ENCODE measurements around the gene OSBPL7.

The OSBPL7 gene, protein sequence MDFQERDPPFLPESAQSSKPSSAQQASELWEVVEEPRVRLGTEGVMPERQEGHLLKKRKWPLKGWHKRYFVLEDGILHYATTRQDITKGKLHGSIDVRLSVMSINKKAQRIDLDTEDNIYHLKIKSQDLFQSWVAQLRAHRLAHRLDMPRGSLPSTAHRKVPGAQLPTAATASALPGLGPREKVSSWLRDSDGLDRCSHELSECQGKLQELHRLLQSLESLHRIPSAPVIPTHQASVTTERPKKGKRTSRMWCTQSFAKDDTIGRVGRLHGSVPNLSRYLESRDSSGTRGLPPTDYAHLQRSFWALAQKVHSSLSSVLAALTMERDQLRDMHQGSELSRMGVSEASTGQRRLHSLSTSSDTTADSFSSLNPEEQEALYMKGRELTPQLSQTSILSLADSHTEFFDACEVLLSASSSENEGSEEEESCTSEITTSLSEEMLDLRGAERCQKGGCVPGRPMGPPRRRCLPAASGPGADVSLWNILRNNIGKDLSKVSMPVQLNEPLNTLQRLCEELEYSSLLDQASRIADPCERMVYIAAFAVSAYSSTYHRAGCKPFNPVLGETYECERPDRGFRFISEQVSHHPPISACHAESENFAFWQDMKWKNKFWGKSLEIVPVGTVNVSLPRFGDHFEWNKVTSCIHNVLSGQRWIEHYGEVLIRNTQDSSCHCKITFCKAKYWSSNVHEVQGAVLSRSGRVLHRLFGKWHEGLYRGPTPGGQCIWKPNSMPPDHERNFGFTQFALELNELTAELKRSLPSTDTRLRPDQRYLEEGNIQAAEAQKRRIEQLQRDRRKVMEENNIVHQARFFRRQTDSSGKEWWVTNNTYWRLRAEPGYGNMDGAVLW

DNA sequence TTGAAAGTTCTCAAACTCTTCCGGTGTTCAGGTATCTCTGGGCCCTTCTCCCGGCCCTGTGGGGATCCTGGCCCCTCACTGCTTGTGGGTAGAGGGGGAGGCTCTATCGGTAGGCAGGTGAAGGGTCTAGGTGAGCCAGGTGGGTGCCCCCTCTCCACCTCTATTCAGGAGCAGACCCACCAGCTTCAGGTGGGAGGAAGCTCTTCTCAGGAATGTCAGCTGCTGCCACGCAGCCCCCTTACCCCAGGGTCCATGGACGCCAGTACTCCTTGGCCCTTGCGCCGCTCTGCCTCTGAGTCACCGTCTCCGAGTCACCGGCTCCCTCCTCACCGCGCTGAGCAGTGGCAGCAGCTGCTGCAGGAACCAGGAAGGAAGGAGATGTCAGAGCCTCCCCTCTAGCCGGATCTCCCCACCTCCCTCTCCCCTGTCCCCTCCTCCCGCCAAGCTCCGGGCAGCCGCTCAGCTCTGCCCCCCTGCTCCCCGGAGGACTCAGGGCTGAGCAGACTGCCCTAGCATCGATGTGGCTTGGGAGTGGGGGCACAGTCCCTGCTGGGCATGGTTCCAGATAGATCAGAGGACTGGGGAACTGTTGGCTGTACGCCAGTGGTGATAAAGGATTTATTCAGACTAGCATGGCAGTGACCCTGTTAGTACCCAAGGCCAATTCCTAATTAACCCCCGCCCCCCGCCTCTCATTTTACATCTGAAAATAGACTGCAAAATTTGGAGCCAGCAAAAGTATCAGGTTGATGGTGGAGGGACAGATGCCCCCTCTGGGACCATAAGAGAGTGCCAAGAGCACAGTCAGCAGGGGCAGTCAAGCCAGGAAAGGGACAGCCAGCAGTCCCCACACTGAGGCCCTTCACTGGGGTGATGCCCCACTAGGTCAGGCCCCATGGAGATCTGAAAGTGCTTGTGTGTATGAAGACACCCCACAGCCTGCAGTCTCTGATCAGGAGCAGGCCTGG, at the start of gene OSBPL7:
Gene OSBPL7, minus strand, starts transcription at position 371 of the 968 bp plus-strand sequence. CDS start 1,516 bp downstream, outside the sequence.
- peak; percentile 93 for DNase-seq (ENCODE audit: low read depth, low spot score)

DNA sequence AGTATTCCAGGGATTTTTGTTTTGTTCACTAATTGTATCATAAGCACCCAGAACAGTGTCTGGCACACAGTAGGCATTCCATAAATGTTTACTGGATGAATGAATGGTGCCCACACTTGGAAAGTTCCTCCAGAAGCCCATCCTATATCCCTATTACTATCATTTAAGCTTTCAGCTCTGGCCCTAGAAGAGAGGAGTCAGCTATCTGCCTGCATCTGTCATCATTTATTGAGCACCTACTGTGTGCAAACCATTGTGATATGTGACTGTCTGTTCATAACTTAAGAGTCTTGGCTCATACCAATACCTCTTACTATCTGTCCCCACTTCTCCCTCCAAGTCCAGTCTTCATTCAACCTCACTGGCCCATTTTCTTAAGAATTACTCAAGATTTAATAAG, 49.5 kb upstream of the OSBPL7 start:
- DNase-seq (ENCODE audit: low read depth, low spot score) = no peak

DNA sequence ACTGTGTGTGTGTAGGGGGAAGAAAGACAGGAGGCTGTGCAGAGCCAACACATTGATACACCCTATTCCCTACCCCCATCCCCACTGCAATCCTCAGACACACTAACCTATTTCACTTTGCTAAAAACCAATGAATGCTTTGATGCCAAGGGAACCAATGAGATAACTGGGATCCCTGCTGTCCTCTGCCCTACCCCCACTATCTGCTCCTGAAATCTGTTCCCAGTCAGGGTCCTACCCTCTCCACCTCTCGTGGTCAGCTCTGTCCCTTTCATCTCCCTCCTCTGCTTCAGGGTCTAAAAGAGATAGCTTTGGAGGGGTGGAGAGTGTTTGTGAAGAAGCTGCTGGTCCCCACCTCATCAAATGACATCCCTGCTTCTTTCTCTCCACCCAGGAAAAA, 48.5 kb upstream of the OSBPL7 start:
- DNase-seq (ENCODE audit: low read depth, low spot score) = no peak

DNA sequence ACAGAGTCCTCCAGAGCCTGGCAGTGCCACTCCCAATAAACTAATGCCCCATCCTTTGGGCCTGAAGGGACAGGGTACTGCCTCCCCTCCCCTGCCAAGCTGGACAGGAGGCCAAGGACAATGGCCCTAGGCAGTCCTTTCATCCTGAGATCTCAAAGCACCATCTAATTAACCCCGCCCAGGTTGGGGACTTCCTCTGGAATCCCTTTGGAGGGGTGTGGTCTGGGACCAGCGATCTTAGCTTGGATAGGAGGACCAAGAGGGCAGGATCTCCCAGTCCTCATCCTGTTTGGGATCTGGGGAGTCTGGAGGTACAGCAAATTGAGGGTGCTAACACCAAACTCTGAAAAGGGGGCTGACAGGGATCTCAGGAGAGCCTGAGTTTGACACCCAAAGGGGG, 47.5 kb upstream of the OSBPL7 start:
- DNase-seq (ENCODE audit: low read depth, low spot score) = no peak

DNA sequence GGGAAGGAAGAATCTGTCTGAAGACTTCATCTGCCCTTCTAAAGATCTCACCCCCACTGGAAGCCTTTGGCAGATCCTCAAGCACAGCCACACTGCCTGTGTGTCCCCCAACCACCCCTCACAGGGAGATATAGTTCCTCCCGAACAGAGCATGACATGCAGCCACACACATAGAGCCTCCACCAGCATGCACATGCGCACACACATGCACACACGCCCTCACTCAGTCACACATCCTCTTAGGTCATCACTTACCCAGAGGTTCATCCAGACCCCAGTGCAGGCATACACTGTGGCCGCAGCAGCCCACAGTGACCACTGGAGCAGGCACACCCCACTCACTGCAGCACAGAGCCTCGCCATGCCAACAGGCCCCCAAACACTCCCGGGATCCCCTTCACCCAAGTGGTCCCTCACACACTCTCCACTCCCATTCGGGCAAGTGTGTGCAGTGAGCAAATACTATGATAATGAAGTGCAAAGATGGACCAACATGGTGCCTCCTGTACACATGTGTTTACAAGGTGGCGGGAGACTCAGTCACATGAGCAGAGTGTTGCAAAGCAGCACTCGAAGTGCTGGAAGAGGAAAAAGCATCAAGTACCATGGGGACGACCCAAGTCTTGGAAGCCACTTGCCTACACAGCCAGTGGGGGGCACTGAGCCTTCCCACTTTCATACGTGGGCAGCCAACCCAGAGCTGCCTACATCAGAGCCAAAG, 46.4 kb upstream of the OSBPL7 start:
- no peak for DNase-seq (ENCODE audit: low read depth, low spot score)

DNA sequence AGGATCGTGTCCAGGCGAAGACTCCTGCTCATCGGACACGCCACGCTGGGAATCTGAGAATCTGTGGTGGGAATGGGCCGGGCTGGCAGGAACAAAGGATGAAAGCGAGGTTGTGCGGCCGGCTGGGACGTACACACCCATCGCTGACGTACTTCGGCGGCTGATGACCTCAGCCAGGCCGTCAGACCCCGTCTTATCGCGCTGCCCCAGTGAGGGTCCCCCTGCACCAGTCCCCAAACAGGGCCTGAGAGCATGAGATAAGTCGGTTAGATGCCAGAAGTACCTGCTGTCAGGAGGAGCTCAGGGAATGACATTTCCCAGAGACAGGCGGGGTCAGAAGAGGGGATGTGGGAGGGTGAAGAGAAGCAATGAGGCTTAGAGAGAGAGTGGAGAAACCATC, 45.3 kb upstream of the OSBPL7 start:
- no peak for DNase-seq (ENCODE audit: low read depth, low spot score)

DNA sequence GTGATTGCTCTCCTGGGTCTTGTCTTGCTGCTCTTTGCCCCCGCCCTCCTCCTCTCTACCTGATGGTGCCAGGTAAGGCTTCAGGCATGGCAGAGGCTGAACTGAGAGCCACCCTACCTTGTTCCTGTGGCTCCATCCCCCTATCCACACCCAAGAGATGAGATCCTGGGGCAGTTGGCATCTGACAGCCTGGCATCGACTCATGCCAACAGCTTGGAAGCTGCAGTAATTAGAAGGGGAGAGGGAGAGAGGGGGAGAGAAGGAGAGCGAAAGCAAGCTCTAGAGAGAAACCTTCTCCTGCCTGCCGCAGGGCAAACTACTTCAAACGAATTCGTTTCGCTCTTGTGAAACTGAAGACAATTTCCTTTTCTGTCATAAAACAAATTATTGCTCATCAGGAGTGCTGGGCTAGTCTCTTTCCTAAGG, 43.2 kb upstream of the OSBPL7 start:
- no peak for DNase-seq (ENCODE audit: low read depth, low spot score)

DNA sequence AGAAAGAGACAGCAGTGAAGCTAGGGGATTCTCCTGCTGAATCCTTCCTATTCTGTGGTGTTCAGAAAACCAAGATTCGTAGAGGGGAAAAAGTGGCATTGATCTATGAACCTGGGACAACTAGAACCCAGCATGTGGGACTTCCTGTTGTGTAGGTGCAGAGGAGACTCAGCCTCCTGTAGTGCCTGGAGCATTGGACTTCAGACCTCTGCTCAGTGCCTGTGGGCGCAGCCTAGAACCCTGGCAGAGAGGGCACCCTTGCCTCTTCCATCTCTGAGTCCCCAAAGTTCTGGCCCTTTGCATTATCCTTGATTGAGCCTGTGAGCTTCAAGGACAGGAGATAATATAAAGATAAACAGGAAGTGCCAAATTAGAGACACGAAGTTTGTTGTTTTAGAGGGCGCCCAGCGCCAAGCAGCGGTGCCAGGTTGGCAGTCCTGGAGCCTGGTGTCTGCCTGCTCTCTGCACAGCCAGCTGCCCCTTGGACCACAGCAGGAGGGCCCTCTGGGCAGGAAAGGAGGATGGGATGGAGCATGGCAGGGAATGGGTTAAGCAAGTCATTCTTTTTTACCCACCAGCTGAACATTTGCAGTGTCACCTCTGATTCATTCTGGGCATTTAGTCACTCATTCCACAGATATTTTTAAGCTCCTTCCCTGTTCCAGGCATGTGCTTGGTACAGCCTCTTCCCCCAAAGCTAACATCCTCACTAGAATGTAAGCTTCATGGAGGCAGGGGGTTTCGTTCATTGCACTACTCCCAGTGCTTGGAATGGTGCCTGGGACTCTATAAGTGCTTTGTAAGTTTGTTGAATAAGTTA, 41.2 kb upstream of the OSBPL7 start:
- peak; percentile 73 for DNase-seq (ENCODE audit: low read depth, low spot score)

DNA sequence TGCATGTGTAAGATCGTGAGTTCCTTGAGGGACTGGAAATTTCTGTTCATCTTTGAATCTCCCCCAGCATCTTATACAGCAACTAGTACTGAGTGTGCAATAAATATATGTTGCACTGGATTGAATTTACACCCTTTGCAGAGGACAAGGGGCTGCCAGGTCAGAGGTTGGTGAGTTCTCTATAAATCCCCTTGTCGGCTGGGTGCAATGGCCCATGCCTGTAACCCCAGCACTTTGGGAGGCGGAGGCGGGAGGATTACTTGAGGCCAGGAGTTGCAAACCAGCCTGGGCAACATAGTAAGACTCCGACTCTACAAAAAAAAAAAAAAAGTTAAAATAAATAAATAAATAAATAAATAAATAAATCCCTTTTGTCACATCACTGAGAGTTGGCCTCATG, 38.8 kb upstream of the OSBPL7 start:
- DNase-seq (ENCODE audit: low read depth, low spot score) = no peak

DNA sequence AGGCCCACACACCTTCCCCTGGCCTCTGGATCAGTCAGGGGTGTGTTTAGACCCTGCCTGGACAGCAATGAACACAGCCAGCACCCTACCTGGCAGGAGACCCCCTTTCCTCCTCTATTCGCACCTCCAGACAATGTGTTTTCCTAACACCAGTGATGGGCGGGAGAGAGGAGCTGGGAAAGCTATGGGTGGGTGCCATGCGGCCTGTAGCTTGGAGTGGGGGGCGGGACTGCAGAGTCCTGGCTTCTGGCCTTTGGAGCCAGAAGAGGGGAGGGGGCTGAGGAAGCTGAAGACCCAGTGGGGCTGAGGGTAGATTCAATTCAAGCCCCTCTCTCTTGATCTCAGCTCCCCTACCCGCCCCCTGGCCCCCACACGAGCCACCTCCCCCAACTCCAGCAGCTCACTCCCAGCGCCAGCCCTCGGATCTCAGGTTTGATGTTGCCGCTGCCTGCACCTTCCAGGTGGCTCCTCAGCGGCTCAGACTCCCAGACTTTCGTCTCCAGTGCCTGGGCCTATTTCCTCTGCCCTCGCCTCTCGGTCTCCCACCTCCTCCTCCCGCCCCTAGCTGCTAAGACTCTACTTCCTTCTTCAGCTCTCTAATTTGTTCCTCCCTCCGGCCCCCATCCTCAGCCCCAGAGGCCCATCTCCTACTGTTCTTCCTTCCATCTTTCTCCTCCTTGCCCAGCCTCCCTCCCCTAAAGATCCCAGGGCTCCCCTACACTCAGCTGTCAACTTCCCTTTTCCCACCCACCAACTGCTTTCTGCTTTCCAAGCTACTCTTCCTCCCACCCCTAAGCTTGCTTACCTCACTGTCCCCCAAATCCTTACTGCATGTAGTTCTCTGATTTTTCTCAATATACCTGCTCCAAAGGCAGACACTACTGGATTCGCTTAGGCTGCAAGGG, 36.2 kb upstream of the OSBPL7 start:
- no peak for DNase-seq (ENCODE audit: low read depth, low spot score)

DNA sequence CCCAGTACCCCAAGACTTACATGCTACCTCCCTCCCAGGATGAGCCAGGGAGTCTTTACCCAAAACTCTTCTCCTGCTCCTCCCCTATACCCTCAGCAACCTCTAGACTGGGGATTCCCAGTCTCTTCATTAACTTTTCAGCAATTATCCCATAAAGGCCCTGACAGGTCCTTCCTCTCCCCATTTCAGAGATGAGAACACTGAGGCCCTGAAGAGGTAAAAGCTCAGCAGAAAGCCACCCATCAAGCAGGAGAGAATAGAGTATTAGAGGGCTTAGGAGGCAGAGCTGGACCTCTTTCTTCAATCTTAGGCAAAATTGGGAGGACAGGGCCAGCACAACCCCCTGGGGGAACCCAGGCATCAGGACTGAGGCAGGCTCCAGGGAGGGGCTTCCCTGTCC, 35.2 kb upstream of the OSBPL7 start:
- no peak for DNase-seq (ENCODE audit: low read depth, low spot score)

DNA sequence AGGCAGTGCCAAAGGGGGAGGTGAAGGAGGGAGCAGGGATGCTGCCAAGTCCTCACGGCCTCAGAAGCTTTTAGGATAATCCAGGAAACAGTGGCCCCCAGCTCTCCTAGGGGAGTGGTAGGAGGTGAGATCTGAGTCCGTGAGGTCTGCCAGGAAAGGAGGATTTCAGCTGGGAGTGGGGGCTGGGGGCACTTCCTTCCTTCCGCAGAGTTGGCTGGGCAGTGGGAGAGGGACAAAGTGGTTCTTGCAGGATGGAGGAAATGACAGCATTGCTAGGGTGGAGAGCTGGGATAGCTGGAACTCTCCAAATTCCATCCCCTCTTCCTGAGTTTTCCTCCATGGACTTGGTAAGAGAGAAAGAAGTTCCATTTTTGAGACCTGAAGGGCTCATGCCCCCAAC, 34.1 kb upstream of the OSBPL7 start:
- no peak for DNase-seq (ENCODE audit: low read depth, low spot score)

DNA sequence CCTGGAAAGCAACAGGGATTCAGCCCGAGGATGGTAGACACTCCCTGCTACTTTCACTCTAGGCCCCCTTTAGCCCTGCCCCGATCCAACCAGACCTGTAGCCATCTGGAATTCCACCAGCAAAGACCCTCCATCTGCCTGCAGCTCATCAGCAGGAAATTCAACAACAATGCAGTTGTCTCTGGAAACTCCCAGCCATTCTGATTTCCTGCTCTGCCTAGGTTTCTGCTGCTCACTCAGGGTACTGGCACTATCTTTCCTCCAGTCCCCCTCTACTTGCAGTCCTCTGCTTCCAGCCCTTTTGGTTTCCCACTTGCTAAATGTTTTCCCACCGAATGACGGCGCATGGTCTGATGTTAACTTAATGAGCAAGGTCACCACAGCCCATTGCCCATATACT, 32.0 kb upstream of the OSBPL7 start:
- DNase-seq (ENCODE audit: low read depth, low spot score) = no peak

DNA sequence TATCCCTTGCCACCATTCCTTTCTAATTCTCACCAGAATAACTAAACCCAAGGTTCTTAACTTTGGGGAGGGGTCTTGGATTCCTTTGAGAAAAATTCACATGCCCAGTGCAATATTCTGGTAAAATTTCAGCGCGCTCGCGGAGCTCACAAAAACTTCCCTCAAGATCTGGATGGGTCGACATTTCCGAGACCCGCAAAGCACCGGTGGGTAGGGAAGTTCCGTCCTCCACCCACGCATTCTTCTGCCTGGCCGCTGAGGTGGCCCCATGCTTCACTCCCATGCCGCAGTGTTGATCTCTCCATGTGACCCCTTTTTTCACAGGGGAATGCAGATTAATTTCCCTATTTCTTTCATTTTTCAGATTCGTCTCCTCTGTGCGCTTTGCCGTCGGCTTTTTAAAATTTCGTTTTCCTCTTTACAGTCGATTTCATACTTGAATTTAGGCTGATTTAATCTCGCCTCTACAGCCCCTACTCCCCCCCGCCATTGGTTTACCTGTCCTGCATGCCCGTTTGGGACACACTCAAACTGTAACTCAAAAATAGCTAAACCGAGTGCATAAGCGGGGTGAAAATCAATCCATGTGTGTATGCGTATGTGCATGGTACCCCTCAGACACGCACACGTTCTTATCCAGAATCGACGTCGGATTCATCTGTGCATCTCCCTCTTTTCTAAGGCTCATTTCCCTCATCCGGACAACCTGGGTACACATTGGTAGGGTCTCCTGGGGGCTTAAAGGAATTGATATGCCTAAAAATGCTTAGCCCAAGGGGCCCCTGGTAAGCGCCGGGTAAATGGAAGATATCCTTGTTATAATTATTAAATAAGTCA, 30.7 kb upstream of the OSBPL7 start:
- DNase-seq (ENCODE audit: low read depth, low spot score) = peak; percentile 26

DNA sequence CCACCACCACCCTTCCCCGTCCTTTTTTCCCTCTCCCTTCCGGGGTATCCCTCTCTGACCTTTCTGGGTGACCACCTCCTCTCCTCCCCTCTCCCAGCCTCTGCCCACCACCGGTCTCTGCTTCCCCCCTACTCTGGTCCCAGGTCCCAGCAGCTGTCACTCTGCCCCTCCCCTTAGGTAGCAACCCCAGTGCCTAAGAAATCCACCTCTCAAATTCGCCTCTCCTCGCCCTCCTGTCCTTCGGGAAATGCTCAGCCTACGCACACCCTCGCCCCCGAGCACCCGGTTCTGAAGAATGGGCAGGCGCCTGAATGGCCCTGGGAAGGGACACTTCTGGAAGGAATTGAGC, 30.1 kb upstream of the OSBPL7 start:
- DNase-seq (ENCODE audit: low read depth, low spot score) = no peak

DNA sequence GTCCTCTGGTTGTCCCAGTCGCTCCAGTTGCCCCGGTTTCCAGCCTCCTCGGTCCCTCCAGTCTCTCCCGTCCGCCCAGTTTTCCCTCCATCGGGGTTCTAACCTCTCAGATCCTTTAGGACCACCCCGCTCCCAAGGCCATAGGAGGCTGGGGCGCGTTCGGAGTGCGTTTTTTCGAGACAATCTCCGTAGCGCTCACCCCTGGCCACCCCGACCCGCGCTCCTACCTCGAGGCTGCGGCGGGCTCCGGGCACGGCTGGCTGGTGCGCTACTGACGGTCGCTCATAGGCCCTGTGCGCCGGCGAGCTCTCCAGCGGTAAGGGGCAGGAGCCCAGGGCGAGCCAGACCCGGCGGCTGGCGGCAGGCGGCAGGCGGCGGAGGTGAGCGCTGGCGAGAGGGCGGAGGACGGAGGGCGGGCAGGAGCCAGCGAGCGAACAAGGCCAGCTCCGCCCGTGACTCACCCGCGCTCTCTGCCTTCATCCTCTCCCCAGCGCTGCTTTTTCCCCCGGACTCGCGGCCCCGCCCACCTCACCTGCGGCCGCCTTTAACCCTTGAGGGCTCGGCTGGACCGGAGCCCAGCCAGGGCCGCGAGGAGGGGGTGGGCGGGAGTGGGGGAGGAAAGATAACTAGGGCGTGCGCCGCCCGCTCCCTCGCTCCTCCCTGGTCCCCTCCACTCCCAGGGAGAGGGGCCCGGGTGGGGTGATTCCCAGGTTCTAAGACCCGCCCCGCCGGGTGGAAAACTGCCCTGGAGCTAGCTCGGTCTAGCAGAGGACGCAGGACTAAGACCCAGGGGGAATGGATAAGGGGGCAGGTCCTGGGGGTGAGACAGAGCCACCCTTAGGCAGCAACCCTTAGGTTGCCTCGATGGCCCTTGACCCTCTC, 29.3 kb upstream of the OSBPL7 start, which contains the start of gene SP6:
Gene SP6, minus strand, starts transcription at position 472 of the 882 bp plus-strand sequence. CDS start 2,734 bp downstream, outside the sequence.
- DNase-seq (ENCODE audit: low read depth, low spot score) = peak; percentile 87

DNA sequence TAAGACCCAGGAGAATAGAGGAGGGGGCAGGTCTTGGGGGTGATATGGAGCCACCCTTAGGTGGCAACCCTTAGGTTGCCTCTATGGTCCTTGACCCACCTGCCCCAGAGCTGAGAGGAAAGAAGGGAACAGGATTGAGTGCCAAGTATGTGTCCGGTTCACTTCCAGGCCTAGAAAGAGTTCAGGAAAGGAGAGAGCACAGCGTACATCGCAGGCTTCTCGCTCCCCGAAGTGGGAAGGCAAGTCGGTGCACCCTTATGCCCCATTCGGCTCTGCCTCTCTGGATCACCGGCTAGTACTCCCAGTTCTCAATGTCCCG, 28.7 kb upstream of the OSBPL7 start:
- no peak for DNase-seq (ENCODE audit: low read depth, low spot score)

Data from astrocyte of the hippocampus (primary cell).